Cardiac muscle cell (in vitro differentiated cells and primary cell): ENCODE results near the gene TATDN2. TPM values are rescaled to one million over a fixed set of nuclear protein-coding genes. Genes with fewer than 3 reads are reported as not detected.

Experiments
- DNase-seq, 2 donors: peaks; one replicate each; pipeline versions ENCODE4 v3.0.0 to v3.0.0-alpha.2; 2010 to 2017; ENCODE audit warnings: low read depth in 1 of 2, low spot score in 1 of 2
- H3K27ac ChIP-seq: fragments of 200-600 bp; sonication (generic); 2 replicates; pipeline ENCODE4 v1.5.1; 2016
- H3K27me3 ChIP-seq: fragments of 200-600 bp; sonication (generic); 2 replicates; pipeline ENCODE4 v1.6.0; 2016; ENCODE audit warnings: control low read depth
- H3K36me3 ChIP-seq: fragments of 200-600 bp; sonication (generic); 2 replicates; pipeline ENCODE4 v1.5.1; 2016; ENCODE audit warnings: control low read depth
- H3K4me1 ChIP-seq: fragments of 200-600 bp; sonication (generic); 2 replicates; pipeline ENCODE4 v1.8.1; 2017; ENCODE audit warnings: low read depth, mild to moderate bottlenecking, mixed run types
- H3K4me3 ChIP-seq: fragments of 200-600 bp; sonication (generic); 2 replicates; pipeline ENCODE4 v1.5.1; 2016; ENCODE audit warnings: mild to moderate bottlenecking
- H3K9me3 ChIP-seq: fragments of 200-600 bp; sonication (generic); 2 replicates; pipeline ENCODE4 v1.5.1; 2017; ENCODE audit warnings: low read depth, mild to moderate bottlenecking, control low read depth
- polyA plus RNA-seq: library from polyadenylated mRNA; unstranded; fragments of >200 nt; fragmentation: Nextera tagmentation; extraction: Ambion mirVana; gene quantifications from 2 replicates; pipeline ENCODE4 v1.2.1, GENCODE V29; 2016
- total RNA-seq: library from RNA; depleted of rRNA; stranded (reverse); fragments of >200 nt; gene quantifications from 2 replicates; pipeline ENCODE4 v1.2.3, GENCODE V29; 2016
- TF ChIP-seq, protein P1 (sequence below): IDR thresholded peaks from 2 replicates; pipeline ENCODE4 v1.5.1; 2012; ENCODE audit warnings: low read depth, mild to moderate bottlenecking, low read length

The TATDN2 gene
- total and polyA plus RNA-seq, 2 experiments from 2014 or later, result 7.7 to 13.1 TPM

DNA sequence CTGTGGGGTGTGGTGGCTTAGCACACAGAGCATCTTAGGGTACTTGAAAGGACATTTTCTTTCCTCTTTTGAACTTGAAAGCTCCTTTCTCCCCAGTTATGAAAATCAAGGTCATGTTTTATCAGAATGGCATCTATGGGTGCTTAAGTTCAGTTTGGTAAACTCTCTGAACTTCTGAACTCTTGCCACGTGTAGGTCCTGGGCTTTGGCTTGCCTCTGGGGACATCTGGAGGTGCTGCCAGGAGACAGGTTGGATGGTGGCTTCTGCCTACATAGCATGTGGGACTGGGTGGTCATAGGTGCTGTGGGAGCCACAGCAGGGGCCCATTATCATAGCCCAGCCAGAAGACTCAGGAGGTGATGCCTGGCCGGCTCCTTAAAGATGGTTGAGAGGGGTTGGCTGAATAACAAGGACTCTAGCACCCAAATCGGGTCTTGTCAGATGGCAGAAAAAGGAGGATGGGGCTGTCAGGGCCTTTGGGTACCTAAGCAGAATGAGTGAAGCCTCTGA, 28.9 kb downstream of the TATDN2 start:
- Histone ChIP-seq H3K36me3 (peaks cover 3% of the 10 kb centered on the region), H3K4me3 (no peak overlapping the region), H3K9me3 (no peaks in the 10 kb centered on the region), H3K27ac (no peak overlapping the region), H3K27me3 (no peaks in the 10 kb centered on the region), H3K4me1 (peaks cover 8% of the 10 kb centered on the region)
- TF ChIP-seq, protein P1, sequence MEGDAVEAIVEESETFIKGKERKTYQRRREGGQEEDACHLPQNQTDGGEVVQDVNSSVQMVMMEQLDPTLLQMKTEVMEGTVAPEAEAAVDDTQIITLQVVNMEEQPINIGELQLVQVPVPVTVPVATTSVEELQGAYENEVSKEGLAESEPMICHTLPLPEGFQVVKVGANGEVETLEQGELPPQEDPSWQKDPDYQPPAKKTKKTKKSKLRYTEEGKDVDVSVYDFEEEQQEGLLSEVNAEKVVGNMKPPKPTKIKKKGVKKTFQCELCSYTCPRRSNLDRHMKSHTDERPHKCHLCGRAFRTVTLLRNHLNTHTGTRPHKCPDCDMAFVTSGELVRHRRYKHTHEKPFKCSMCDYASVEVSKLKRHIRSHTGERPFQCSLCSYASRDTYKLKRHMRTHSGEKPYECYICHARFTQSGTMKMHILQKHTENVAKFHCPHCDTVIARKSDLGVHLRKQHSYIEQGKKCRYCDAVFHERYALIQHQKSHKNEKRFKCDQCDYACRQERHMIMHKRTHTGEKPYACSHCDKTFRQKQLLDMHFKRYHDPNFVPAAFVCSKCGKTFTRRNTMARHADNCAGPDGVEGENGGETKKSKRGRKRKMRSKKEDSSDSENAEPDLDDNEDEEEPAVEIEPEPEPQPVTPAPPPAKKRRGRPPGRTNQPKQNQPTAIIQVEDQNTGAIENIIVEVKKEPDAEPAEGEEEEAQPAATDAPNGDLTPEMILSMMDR, result no peak
- DNase-seq, result no peak

DNA sequence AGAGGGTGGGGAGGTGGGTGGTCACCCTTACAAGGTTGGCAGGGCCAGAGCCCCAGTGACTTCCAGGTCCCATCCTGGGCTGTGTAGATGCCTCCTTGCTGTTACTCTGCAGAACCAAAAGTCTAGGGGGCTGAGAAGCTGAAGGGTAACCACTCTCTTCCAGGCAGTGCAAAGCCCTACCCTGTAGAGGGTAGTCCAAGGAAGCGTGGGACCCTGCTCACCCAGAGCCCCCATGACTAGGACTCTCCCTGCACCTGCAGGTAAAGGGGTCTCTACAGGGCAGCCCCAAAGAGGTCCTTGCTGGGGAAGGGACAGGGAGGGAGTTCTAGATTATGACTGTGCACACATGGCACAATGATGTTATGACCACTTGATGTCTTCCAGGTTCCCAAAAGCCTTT, 30.2 kb downstream of the TATDN2 start:
- TF ChIP-seq, protein P1, result no peak
- Histone ChIP-seq H3K27ac (no peak overlapping the region), H3K36me3 (peaks cover 11% of the 10 kb centered on the region), H3K27me3 (no peaks in the 10 kb centered on the region), H3K4me3 (no peak overlapping the region), H3K9me3 (no peaks in the 10 kb centered on the region), H3K4me1 (peaks cover 8% of the 10 kb centered on the region)
- no peak for DNase-seq

DNA sequence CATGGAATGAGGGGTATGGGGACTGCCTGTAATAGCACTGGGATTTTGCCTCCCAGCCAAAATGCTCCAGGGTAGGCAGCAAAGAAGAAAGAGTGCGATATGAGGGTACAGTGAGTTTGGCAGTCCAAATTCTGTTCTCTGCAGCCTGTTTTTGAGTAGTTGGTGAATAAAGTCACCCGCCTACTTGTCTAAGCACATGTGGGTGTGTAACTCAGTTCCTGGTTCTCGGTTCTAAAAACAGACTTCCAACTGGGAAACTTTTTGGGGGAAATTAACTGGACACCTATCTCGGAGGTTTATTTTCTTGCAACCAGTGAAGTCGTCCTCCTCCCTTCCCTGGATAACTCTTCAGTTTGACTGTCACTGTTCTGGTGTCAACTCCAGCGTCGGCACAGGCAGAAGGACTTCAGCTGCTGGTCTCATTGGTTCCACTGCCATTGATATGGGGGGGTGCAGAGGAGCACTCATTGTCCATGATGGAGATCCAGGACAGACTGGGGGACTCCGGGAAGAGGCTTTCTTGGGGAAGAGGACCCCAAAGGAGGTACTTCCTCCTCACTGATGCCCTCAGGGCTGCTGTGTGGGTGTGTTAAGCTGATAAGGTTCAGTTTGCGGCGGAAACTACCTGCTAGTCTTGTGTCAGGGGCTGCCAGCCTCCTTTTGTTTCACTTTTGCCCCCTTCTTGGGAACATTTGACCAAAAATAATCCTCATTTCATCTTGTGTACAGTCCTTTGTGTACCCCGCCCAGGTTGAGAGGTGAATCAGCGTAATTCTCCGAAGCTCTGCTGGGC, 31.3 kb downstream of the TATDN2 start:
- H3K4me3 ChIP-seq, result no peak overlapping the region
- no peak for DNase-seq
- H3K27ac ChIP-seq, result no peak overlapping the region
- TF ChIP-seq, protein P1, result no peak
- H3K9me3 ChIP-seq, result no peaks in the 10 kb centered on the region
- peaks cover 12% of the 10 kb centered on the region for H3K36me3 ChIP-seq
- no peaks in the 10 kb centered on the region for H3K27me3 ChIP-seq
- H3K4me1 ChIP-seq, result peaks cover 2% of the 10 kb centered on the region

DNA sequence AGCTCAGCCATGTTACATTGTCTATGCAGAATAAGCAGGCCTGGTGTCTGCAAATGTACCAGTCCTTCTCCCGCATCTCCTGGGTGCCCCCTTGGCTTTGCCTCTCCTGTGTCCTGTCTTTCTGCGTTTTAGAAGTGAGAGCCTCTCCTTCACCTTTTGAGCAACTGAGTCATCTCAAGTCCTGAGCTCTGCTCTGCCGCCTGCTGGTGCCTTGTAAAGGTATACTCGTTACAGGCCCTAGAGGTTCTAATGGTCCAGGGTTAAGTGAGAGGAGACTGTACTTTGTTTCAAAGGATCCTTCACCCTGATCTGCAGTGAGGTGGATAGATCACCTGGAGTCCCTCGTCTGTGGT, 31.9 kb downstream of the TATDN2 start:
- peaks cover 12% of the 10 kb centered on the region for H3K36me3 ChIP-seq

DNA sequence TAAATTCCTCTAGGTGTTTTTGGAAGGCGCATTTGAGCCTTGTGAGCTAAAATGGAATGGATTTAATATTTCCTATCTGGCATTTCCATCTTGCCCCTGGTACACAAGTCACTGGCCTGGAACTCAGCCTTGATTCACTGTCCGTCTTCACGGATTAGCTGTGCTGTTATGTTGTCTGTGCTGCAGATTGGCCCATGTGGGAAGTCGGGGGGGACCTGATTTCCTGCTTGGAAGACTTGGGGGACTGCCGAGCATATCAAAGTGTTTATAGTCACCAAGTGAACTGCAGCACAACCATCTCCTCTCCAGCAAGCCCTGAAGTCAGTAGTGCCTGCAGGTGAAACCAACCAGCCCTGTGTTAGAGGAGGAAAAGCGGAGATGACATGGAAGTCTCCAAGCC, 32.3 kb downstream of the TATDN2 start:
- no peaks in the 10 kb centered on the region for H3K9me3 ChIP-seq
- no peak overlapping the region for H3K27ac ChIP-seq
- DNase-seq, result no peak
- no peaks in the 10 kb centered on the region for H3K27me3 ChIP-seq
- peaks cover 12% of the 10 kb centered on the region for H3K36me3 ChIP-seq
- H3K4me1 ChIP-seq, result no peaks in the 10 kb centered on the region
- no peak overlapping the region for H3K4me3 ChIP-seq
- TF ChIP-seq, protein P1, result no peak

More for the DNA sequence above, 31.9 kb downstream of the TATDN2 start:
- no peaks in the 10 kb centered on the region for H3K9me3 ChIP-seq
- no peak for DNase-seq
- no peak overlapping the region for H3K4me3 ChIP-seq
- no peaks in the 10 kb centered on the region for H3K27me3 ChIP-seq
- no peak overlapping the region for H3K27ac ChIP-seq
- TF ChIP-seq, protein P1, result peak; percentile 19
- no peaks in the 10 kb centered on the region for H3K4me1 ChIP-seq
